ENCODE results near the gene ARHGAP21. TPM values are rescaled to one million over a fixed set of nuclear protein-coding genes. Genes with fewer than 3 reads are reported as not detected.

ARHGAP21 gene
- polyA plus RNA-seq, 1 donor (not counting 4 experiments of a cell fraction or from before 2014, with no cell fraction given) = 78.5 TPM

GRCh38 chr10:24554036-24554435, 169.7 kb downstream of the ARHGAP21 start:
- TF ChIP-seq CTCF (optimal IDR thresholded peaks at IDR 0.05 in 1 of 3, IDR thresholded peaks at IDR 0.05 in 1 of 3, conservative IDR thresholded peaks at IDR 0.05 in 1 of 3; ENCODE audit: extremely low read depth in 1 of 3, insufficient read depth in 2 of 3, low read length in 3 of 3) (no peak), EZH2 (IDR thresholded peaks at IDR 0.05; ENCODE audit: low read length) (no peak)
- H3K4me3 ChIP-seq (ENCODE audit: control insufficient read depth in 2 of 3, extremely low read depth in 1 of 3, insufficient read depth in 2 of 3, low read depth in 1 of 3, low read length in 3 of 3) = no peak overlapping the region
- no peak for DNase-seq (ENCODE audit: low read depth, low spot score)

GRCh38 chr10:24553051-24553612, 170.6 kb downstream of the ARHGAP21 start:
- Histone ChIP-seq H3K9ac (ENCODE audit: control insufficient read depth, extremely low read depth, insufficient read depth, low read length) (no peak overlapping the region), H2AFZ (ENCODE audit: control insufficient read depth, low read length) (no peak overlapping the region), H3K36me3 (ENCODE audit: control insufficient read depth in 2 of 2, extremely low read depth in 1 of 2, insufficient read depth in 2 of 2, low read length in 2 of 2) (no peaks in the 10 kb centered on the region), H3K4me2 (ENCODE audit: control insufficient read depth, extremely low read depth, insufficient read depth, low read depth, low read length) (no peak overlapping the region), H3K9me3 (ENCODE audit: control insufficient read depth, low read depth, low read length) (no peaks in the 10 kb centered on the region), H3K4me1 (ENCODE audit: control insufficient read depth, extremely low read depth, insufficient read depth, low read length) (peaks cover 29% of the 10 kb centered on the region), H4K20me1 (ENCODE audit: control insufficient read depth, extremely low read depth, insufficient read depth, low read length) (no peaks in the 10 kb centered on the region), H3K9me1 (ENCODE audit: control insufficient read depth, extremely low read depth, insufficient read depth, low read length) (no peaks in the 10 kb centered on the region), H3K27me3 (ENCODE audit: control insufficient read depth, extremely low read depth, insufficient read depth, low read length) (no peaks in the 10 kb centered on the region), H3K79me2 (ENCODE audit: control insufficient read depth, insufficient read depth, low read length) (no peaks in the 10 kb centered on the region), H3K4me3 (ENCODE audit: control insufficient read depth in 2 of 3, extremely low read depth in 1 of 3, insufficient read depth in 2 of 3, low read depth in 1 of 3, low read length in 3 of 3) (no peak overlapping the region), H3K27ac (ENCODE audit: control insufficient read depth, insufficient read depth, low read length) (no peak overlapping the region)
- no peak for FAIRE-seq
- TF ChIP-seq EZH2 (IDR thresholded peaks at IDR 0.05; ENCODE audit: low read length) (no peak), CTCF (optimal IDR thresholded peaks at IDR 0.05 in 1 of 3, IDR thresholded peaks at IDR 0.05 in 1 of 3, conservative IDR thresholded peaks at IDR 0.05 in 1 of 3; ENCODE audit: extremely low read depth in 1 of 3, insufficient read depth in 2 of 3, low read length in 3 of 3) (no peak)
- DNase-seq (ENCODE audit: low read depth, low spot score) = no peak
- dilution Hi-C loops (cut with MboI; ENCODE audit: extremely low pct_ligation_motif_present, low sequenced_read_pairs) = no loop called here

More at GRCh38 chr10:24554036-24554435, 169.7 kb downstream of the ARHGAP21 start:
- FAIRE-seq = no peak
- Histone ChIP-seq H3K4me2 (ENCODE audit: control insufficient read depth, extremely low read depth, insufficient read depth, low read depth, low read length) (no peak overlapping the region), H3K27ac (ENCODE audit: control insufficient read depth, insufficient read depth, low read length) (no peak overlapping the region), H3K9me1 (ENCODE audit: control insufficient read depth, extremely low read depth, insufficient read depth, low read length) (no peaks in the 10 kb centered on the region), H3K4me1 (ENCODE audit: control insufficient read depth, extremely low read depth, insufficient read depth, low read length) (peaks cover 29% of the 10 kb centered on the region), H3K27me3 (ENCODE audit: control insufficient read depth, extremely low read depth, insufficient read depth, low read length) (no peaks in the 10 kb centered on the region), H3K9ac (ENCODE audit: control insufficient read depth, extremely low read depth, insufficient read depth, low read length) (no peak overlapping the region), H3K9me3 (ENCODE audit: control insufficient read depth, low read depth, low read length) (no peaks in the 10 kb centered on the region), H3K36me3 (ENCODE audit: control insufficient read depth in 2 of 2, extremely low read depth in 1 of 2, insufficient read depth in 2 of 2, low read length in 2 of 2) (no peaks in the 10 kb centered on the region), H3K79me2 (ENCODE audit: control insufficient read depth, insufficient read depth, low read length) (no peaks in the 10 kb centered on the region), H2AFZ (ENCODE audit: control insufficient read depth, low read length) (no peak overlapping the region), H4K20me1 (ENCODE audit: control insufficient read depth, extremely low read depth, insufficient read depth, low read length) (no peaks in the 10 kb centered on the region)
- dilution Hi-C loops (cut with MboI; ENCODE audit: extremely low pct_ligation_motif_present, low sequenced_read_pairs) = no loop called here
